H1 (cell line): ENCODE measurements around the gene NAT8L. TPM values are rescaled to one million over a fixed set of nuclear protein-coding genes. Genes with fewer than 3 reads are reported as not detected.

ENCODE experiments used
- ATF2 ChIP-seq: IDR thresholded peaks from 2 replicates; pipeline ENCODE4 v1.6.1; 2012; ENCODE audit warnings: low read length, inconsistent platforms
- BACH1 ChIP-seq: IDR thresholded peaks from 2 replicates; pipeline ENCODE4 v1.6.1; 2012; ENCODE audit warnings: low read length, improper control_type of control experiment
- FOSL1 ChIP-seq: IDR thresholded peaks from 2 replicates; pipeline ENCODE4 v1.6.1; 2011; ENCODE audit warnings: mild to moderate bottlenecking, low read depth, low read length, moderate library complexity; ENCODE audit not compliant: insufficient read depth
- SIN3A ChIP-seq, 2 experiments: IDR thresholded peaks in 1 of 2; conservative IDR thresholded peaks in 1 of 2; 2 replicates each; pipeline ENCODE4 v1.6.1; 2011 to 2012; ENCODE audit warnings: low read length in 2 of 2, improper control_type of control experiment in 1 of 2, low read depth in 1 of 2, mild to moderate bottlenecking in 1 of 2
- TAF7 ChIP-seq: optimal IDR thresholded peaks from 2 replicates; pipeline ENCODE3; 2011; ENCODE audit warnings: low read depth, mild to moderate bottlenecking, inconsistent platforms, low read length, moderate library complexity, borderline replicate concordance
- TBP ChIP-seq: IDR thresholded peaks from 2 replicates; pipeline ENCODE4 v1.6.1; 2011; ENCODE audit warnings: low read depth, low read length, improper control_type of control experiment
- polyA plus RNA-seq, 7 experiments: library from polyadenylated mRNA; depleted of rRNA in 3 of 7; stranded (reverse) in 5 of 7; unstranded in 2 of 7; fragments of >200 nt in 5 of 7; fragments of 200-250 nt in 2 of 7; gene quantifications; 1 replicate in 5 of 7; 2 replicates in 1 of 7; 4 replicates in 1 of 7; pipeline versions ENCODE4 v1.2.1 to v1.2.3, GENCODE V29; 2011 to 2013; ENCODE audit warnings: missing spikeins in 2 of 7, mixed read lengths in 2 of 7
- total RNA-seq: library from RNA; stranded (reverse); fragmentation: NEBNext Ultra II Directional; extraction: Animal tissue kit (Norgen Biotek cat#: 25700); gene quantifications from 2 replicates; pipeline ENCODE4 v1.2.1, GENCODE V29; 2021
- TF ChIP-seq, protein P1 (sequence below): IDR thresholded peaks from 2 replicates; pipeline ENCODE4 v1.6.1; 2011; ENCODE audit warnings: low read length, improper control_type of control experiment

NAT8L gene
- total and polyA plus RNA-seq, 2 of the 8 experiments (the other 6 are each of a cell fraction or from before 2014, with no cell fraction given), result 10.8 TPM

- TF ChIP-seq FOSL1 (no peak), SIN3A (conservative IDR thresholded peaks at IDR 0.05 in 1 of 2, IDR thresholded peaks at IDR 0.05 in 1 of 2; ENCODE audit: low read depth in 1 of 2, low read length in 2 of 2) (no peak), ATF2 (no peak), TBP (no peak), TAF7 (no peak), BACH1 (no peak)
- TF ChIP-seq, protein P1, sequence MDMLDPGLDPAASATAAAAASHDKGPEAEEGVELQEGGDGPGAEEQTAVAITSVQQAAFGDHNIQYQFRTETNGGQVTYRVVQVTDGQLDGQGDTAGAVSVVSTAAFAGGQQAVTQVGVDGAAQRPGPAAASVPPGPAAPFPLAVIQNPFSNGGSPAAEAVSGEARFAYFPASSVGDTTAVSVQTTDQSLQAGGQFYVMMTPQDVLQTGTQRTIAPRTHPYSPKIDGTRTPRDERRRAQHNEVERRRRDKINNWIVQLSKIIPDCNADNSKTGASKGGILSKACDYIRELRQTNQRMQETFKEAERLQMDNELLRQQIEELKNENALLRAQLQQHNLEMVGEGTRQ, result no peak
Measured at GRCh38 chr4:2065106-2065930, 6.2 kb downstream of the NAT8L start (continued).
